ENCODE results near the gene CD247. TPM values are rescaled to one million over a fixed set of nuclear protein-coding genes. Genes with fewer than 3 reads are reported as not detected.

CD247 gene
- total and polyA plus RNA-seq, 10 of the 15 experiments (the other 5 are each of a cell fraction or from before 2014, with no cell fraction given), result 0.10 to 0.77 (median 0.30) TPM

DNA sequence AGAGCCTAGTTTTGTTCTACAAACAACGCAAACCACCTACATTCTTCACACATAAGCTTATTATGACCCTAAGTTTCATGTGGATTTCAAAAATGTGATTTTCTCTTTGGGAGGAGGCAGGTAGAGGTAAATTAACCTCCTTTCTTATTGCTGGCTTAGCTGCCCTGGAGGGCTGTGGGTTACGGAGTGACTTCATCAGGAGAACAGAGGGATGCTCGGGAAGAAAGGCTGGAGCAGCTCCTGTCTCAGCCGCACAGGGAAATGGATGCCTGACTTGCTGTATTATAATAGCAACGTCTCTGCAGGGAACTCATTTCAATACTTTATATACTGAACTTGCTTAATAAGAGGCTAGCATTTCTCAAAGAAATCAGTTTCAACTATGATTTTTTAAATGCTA, 49.3 kb upstream of the CD247 start:
- ChIA-PET SMC1A (ENCODE audit: uncharacterized antibody, unreplicated experiment) (interaction anchor here (0.6 kb wide), 1 partner anchor 831 kb away, joined by 3 read pairs; no protein-coding TSS in a partner anchor), RAD21 (ENCODE audit: unreplicated experiment) (no interaction called here), POLR2A (no interaction called here), CTCF (interaction anchor here (1.4 to 1.8 kb wide), 2 partner anchors 12 to 33 kb away, joined by 3 to 6 read pairs; no protein-coding TSS in a partner anchor)
- Histone ChIP-seq H3K27me3 (replicated peaks in 1 of 2; ENCODE audit: control insufficient read depth in 2 of 2, insufficient read depth in 2 of 2, low read length in 1 of 2) (no peaks in the 10 kb centered on the region), H3K4me2 (ENCODE audit: control insufficient read depth, insufficient read depth) (no peak overlapping the region), H3K9me3 (replicated peaks; ENCODE audit: control insufficient read depth, insufficient read depth, low read length) (no peaks in the 10 kb centered on the region; the same call in 2 of the 3 replicates), H3K27ac (ENCODE audit: control insufficient read depth, insufficient read depth) (no peak overlapping the region), H3K4me1 (ENCODE audit: control insufficient read depth, insufficient read depth, low read length) (peaks cover 8% of the 10 kb centered on the region; the same call in 1 of the 2 replicates), H2AFZ (ENCODE audit: control insufficient read depth, low read depth, low read length) (no peak overlapping the region), H3K9ac (ENCODE audit: control insufficient read depth, insufficient read depth, low read length) (no peak overlapping the region), H3K36me3 (ENCODE audit: control insufficient read depth in 2 of 2, insufficient read depth in 2 of 2, low read length in 1 of 2) (no peaks in the 10 kb centered on the region), H3K4me3 (no peak overlapping the region), H3K79me2 (ENCODE audit: control insufficient read depth, insufficient read depth, low read length) (no peaks in the 10 kb centered on the region), H4K20me1 (ENCODE audit: control insufficient read depth, insufficient read depth) (no peaks in the 10 kb centered on the region)
- WGBS (ENCODE audit: insufficient coverage, insufficient replicate concordance, low lambda C conversion rate, missing lambda C conversion rate), result 48% methylated on average over 5 of the region's 5 CpGs
- FAIRE-seq (no peak), ATAC-seq (no peak), DNase-seq (ENCODE audit: low read depth, low spot score) (no peak)
- intact Hi-C loops (cut with micrococcal nuclease; ENCODE audit: unreplicated experiment) (no loop called here), in situ Hi-C loops (cut with MboI) (no loop called here)
- TF ChIP-seq FOXK2 (IDR thresholded peaks at IDR 0.05) (no peak), TBL1XR1 (IDR thresholded peaks at IDR 0.05; ENCODE audit: low read depth, low read length) (no peak), RB1 (IDR thresholded peaks at IDR 0.05; ENCODE audit: borderline replicate concordance) (no peak), IKZF2 (IDR thresholded peaks at IDR 0.05) (no peak), ZBTB40 (IDR thresholded peaks at IDR 0.05; ENCODE audit: borderline replicate concordance) (no peak), SIX5 (IDR thresholded peaks at IDR 0.05; ENCODE audit: low read depth, low read length, severe bottlenecking) (no peak)
- no TSS peak for BruUV-seq (replicated peaks)
